ENCODE results near the gene PHF24.
A peak's percentile ranks its signal among the peaks of the same experiment; 100 is the strongest.

The PHF24 gene

GRCh38 chr9:34983209-34983608 is 25.1 kb downstream of the PHF24 start:
- DNase-seq (ENCODE audit: low spot score), result no peak

DNA sequence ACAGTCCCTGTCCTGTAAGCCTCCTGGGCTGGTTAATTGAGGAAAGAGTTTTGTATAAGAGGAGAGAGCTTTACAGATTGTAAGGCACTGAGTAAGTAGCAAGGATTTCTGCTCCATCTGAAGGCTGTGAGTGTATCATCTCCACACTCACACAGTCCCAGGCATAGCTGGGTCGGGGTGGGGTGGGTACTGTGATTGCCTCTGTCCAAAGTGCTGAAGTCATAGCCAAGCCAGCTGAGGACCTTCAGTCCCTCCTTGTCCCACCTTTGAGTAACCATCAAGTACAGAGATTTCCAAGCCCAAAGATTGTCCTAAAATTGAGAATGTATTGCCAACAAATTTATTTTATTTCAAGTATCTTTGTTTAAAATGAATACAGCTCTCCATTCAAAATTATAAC is 26.0 kb downstream of the PHF24 start:
- DNase-seq (ENCODE audit: low spot score), result no peak

DNA sequence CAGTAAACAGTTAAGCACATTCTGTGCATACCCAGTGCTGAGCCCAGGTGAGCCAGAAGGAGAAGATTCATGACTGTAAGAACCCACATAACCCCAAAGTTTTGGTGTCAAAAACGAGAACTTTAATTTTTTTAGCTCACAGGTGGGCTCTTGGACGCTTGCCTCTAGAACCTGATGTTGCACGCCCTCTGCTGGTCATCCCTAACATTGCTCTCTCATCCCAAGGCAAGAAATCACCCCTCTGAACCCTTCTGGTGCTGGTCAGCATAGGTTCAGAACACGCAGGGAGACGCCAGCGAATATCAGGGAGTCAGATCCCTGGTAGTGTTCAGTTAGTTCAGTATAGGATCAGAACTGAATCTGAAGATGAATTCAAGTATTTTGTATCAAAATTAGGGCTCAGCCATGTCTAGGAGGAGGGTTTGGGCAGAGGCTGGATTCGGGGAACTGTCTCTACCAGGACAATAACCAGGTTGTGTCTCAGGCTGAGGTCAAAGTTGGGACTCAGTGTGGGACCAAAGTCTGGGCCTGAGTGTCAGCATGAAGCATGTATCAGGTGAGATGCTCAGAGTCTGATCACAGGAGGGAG is 27.3 kb downstream of the PHF24 start:
- DNase-seq (ENCODE audit: low spot score), result peak; percentile 42

- DNase-seq (ENCODE audit: low spot score), result no peak
These were observed 28.5 kb downstream of the PHF24 start for GRCh38 chr9:34986540-34987047.

- DNase-seq (ENCODE audit: low spot score), result no peak
These were observed 29.2 kb downstream of the PHF24 start for GRCh38 chr9:34987160-34987901.

- DNase-seq (ENCODE audit: low spot score), result no peak
These were observed 30.3 kb downstream of the PHF24 start for GRCh38 chr9:34988218-34989002.

- peak; percentile 98 for DNase-seq (ENCODE audit: low spot score)
These were observed 31.2 kb downstream of the PHF24 start, which contains the start of gene DNAJB5 for GRCh38 chr9:34989003-34989945. Gene DNAJB5 (plus strand): TSS chr9:34989745. CDS start chr9:34990631, 886 bp downstream.

GRCh38 chr9:34989946-34990635 is 32.0 kb downstream of the PHF24 start:
- DNase-seq (ENCODE audit: low spot score), result peak; percentile 62

- no peak for DNase-seq (ENCODE audit: low spot score)
These were observed 33.0 kb downstream of the PHF24 start for GRCh38 chr9:34990908-34991606.

DNA sequence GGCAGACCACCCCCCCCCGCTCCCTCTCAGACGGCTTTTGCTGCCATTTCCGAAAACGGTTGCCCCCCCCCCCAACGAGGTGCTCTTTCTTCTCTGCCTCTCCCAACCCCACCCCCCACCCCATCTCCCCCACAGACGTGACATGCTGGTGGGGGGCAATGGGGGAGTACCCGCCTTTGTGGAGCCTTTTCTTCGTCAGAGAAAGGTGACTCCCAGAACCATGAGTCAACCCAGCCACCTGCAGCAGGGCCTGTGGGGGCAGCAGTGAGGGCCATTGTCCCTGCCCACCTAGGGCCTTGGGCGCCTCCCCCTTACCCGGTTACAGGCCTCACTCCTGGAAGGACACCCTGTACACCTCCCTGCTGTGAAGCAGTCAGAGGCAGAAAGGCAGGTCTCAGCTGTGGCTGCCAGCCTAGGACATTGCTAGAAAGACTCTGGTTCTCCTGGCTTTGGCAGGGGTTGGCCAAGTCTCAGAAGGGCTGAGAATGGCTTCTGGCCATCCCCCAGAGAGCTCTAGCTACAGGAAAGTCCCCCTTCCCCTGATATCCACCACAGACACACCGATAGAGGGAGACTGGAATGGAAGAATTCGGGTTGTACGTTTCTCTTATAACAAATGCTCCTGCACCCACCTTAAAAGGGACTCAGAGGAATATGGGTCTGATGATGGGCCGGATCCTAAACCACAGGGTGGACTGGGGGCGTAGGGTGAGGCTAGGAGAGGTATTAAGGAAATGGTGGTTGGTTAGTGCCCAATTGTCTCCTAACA is 33.7 kb downstream of the PHF24 start:
- no peak for DNase-seq (ENCODE audit: low spot score)

GRCh38 chr9:34992376-34992951 is 34.4 kb downstream of the PHF24 start:
- DNase-seq (ENCODE audit: low spot score), result peak; percentile 74

DNA sequence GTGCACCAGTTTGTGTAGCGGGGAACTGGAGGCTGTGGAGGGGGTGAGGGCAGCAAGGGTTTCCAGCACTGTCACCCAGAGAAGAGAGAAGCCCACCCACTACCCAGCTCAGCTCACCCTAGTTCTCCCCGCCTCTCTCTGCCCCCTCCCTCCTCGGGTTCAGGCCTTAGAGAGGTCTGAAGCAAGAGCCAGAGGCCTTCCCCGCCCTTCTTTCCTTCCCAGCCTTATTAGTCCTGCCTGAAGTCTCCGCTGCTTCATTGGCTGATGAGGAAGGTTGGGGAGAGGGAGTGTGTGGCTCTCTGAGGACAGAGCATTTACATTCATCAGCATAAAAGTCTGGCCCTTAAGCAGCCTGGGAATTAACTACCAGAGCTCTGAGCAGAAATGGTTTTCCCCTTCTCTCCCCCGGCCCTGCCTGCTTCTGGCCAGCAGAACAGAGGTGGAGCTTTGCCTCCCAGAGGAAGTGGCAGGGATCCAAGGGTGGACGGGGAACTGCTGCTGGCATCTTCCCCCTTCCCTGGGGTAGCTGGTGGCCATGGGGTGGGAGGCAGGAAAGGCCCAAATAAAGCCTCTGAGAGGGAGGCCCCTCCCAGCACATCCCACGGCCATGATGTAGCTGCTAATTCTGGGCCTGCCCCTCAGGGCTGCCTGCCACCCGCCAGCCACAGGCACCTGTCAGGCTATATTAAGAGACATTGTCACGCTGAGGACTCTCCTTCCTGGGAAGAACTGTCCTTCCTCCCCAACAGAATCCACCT is 35.6 kb downstream of the PHF24 start:
- no peak for DNase-seq (ENCODE audit: low spot score)

DNA sequence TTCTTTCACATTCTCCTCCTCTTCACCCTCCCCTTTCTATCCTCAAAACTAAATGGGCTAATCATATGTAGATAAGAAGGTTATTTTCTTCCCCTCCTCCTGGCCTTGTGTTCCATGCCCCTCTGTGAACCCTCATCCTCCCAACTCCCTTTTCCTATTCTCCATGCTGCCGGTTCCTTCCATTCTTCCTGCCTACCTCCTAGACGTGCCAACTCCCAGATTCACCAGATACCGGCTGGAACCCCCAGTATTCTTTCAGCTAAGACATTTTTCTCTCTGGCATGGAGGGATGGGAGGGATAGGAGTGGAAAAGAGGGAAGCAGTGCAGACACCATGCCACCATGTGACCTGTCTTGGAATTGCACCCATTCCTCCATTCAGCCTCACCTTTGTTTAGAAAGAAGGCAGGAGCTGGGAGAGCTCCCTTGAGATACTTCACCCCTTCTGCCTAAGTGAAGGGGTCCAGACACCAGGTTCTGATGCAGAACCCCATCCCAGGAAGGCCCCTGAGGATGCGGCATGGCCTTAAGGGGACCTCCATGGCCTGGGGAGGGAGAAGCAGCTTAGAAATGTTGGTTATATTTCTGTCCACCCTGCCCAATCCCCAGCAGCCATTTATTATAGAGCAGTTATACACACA is 36.3 kb downstream of the PHF24 start:
- peak; percentile 55 for DNase-seq (ENCODE audit: low spot score)

- no peak for DNase-seq (ENCODE audit: low spot score)
These were observed 37.0 kb downstream of the PHF24 start for GRCh38 chr9:34994900-34995669.

DNA sequence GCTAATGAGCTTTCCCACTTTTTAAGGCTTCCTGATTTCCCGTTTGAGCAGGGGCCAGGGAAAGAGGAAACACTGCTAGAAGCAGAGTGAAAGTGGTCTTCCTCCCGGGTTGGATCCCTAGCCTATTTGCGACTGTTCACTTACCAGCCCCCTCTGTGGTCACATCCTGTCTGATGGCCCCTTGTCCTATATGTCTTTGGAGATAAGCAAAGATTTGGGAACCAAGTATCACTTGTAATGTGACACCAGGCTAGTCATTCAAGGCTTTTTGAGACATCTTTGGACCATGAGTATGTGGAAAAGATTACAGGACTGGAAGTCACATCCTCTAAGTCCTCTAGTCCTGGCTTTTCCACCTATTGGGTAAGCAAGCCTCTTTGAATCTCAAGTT is 37.6 kb downstream of the PHF24 start:
- DNase-seq (ENCODE audit: low spot score), result peak; percentile 14

- DNase-seq (ENCODE audit: low spot score), result peak; percentile 1
These were observed 38.3 kb downstream of the PHF24 start for GRCh38 chr9:34996181-34996904.

DNA sequence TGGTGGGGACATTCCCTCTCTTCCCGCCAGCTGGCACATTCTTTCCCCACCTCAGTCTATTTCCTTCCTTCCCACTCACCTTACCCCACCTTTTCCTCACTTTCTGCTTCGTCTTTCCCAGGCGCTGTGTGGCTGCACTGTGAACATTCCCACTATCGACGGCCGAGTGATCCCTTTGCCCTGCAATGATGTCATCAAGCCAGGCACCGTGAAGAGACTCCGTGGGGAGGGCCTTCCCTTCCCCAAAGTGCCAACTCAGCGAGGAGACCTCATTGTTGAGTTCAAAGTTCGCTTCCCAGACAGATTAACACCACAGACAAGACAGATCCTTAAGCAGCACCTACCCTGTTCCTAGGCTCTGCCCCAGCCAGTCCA is 38.8 kb downstream of the PHF24 start:
- no peak for DNase-seq (ENCODE audit: low spot score)
